HG02973 (cell line): Measurements from ENCODE around the gene CFAP58.

Experiments
- ATAC-seq: cut with Tn5 transposase; IDR thresholded peaks from one replicate; pipeline ENCODE4 v1.9.1; 2021; ENCODE audit warnings: moderate library complexity; ENCODE audit not compliant: unreplicated experiment

Gene CFAP58, protein sequence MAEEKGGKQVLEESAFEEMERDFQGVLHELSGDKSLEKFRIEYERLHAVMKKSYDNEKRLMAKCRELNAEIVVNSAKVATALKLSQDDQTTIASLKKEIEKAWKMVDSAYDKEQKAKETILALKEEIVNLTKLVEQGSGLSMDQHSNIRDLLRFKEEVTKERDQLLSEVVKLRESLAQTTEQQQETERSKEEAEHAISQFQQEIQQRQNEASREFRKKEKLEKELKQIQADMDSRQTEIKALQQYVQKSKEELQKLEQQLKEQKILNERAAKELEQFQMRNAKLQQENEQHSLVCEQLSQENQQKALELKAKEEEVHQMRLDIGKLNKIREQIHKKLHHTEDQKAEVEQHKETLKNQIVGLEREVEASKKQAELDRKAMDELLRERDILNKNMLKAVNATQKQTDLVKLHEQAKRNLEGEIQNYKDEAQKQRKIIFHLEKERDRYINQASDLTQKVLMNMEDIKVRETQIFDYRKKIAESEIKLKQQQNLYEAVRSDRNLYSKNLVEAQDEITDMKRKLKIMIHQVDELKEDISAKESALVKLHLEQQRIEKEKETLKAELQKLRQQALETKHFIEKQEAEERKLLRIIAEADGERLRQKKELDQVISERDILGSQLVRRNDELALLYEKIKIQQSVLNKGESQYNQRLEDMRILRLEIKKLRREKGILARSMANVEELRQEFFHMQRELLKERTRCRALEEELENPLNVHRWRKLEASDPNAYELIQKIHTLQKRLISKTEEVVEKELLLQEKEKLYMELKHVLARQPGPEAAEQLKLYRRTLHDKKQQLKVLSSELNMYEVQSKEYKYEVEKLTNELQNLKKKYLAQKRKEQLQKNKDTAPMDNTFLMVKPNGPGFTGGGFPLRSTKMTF

DNA sequence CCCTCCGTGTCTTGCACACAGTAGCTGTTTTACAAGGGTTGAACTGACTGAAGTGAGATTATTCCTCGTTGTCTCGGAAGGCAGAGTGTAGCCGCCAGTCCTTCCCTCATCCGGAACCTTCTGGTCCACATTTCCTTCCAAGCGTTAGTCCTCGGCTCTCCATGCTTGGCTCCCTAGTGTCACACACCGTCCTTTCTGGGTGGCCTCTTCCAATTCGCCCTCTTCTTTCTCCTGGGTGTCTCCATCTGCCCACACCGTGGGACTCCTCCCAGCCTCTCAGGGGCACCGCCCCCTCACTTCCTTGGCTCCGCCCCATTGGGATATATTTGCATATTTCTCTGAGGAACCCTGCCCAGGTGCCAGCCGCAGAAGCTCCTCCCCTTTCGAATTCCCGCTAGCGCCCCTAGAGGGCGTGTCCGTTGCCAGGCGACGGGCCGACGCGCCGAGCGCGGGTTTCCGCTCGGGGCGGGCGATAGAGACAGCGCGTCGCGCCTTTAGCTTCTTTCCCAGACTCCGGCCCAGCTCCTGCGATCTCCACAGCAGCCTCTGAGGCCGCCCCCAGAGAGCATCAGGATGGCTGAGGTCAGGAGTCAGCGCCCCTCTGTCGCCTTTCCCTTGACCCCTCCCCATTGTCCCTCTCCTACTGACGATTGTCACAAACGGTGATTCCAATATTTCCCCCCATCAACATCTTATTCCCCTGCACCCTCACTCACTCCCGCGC lies at the start of gene CFAP58:
TSS of gene CFAP58 (plus strand) at position 509 of the 724 bp plus-strand sequence. CDS start at position 574, 65 bp downstream.
- ATAC-seq, result peak; percentile 49

DNA sequence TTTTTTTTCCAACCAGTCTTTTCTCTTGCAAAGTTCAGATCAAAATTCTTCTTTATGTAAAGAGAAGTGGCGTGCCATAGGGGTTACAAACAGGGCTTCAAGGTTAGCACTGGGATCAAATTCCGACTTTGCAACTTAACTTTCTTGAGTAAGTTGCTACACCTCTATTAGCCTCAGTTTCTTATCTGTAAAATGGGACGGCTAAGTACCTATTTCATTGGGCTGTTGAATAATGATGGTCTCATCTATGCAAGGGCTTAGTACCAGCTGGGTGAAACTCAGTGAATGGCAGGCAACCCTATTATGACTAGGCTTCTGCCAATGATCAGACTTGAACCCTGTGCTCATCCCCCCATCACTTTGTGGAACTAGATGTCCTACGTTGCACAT lies 49.3 kb upstream of the CFAP58 start:
- no peak for ATAC-seq

DNA sequence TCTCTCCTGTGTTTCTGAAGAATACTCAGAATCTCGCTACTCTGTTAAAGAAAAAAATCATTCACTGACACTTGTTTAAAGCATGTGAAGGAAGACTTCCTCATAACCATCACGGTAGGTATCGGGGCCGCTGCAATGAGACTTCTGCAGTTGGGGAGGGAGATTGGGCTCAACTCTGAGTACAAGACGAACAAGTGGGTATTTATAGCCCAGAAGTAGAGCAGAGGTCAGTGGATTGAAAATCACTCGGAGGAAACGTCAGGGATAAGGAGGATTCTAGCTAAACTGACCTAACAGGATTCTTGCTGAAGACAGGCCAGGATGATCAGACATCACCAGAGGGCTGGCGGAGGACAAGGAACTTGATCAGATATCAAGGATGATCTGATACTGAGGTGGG lies 48.7 kb upstream of the CFAP58 start:
- no peak for ATAC-seq

DNA sequence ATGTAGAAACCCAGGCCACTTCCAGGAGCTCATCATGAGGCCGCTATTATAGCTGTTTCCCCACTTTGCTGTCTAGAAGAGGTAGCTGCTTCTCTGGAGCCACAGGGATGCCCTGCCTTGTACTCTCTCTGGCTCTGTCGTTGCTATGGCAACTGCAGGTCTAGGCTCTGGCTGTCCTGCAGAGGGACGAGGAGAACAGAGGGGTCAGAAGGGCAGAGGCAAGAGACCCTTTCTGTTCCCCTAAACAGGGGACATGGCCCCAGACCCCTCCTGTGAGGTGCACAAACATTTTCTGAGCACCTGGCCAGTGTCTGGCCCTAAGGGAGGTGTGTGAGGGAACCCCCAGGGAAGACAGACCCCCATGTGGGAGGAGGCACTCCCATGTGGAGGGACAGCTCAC lies 46.7 kb upstream of the CFAP58 start:
- no peak for ATAC-seq

DNA sequence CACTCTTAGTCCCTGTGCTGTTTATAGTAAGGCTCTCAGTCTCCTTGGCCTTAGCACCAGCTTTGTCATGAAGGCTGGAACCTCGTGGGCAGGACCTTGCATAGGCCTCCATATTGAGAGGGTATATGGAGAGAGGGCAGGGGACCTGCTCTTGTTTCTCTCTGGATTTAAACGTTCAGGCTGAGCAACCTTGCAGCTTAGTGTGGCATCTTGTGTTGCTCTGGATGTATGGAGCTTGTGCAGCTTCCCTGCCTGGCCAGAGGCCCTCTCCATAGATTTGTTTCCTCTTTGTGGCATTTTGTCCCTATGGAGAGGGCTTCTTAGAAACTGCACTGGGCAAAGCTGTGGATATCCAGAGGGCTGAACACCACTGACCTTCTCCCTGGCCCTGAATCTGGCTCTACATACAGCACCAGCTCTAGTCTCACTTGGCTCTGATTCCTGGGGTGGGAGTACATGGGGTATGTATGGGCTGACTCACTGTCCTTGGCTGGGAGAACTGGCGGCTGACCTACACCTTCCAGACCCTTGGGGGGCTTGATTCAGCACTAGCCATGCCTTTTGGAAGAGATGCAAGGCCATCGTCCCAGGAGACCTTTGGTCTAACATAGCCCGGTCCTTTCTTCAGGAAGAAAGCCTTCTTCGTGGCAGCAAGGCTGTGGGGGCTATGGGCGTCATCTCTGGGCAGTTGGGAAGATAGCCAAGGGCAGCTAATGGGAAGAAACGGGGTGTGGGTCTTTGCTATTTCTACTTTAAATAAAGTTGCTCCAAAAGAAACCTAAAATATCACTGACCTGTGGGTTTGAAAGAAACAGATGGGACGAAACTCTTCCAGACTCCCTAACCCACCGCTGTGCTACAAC lies 45.8 kb upstream of the CFAP58 start:
- no peak for ATAC-seq

DNA sequence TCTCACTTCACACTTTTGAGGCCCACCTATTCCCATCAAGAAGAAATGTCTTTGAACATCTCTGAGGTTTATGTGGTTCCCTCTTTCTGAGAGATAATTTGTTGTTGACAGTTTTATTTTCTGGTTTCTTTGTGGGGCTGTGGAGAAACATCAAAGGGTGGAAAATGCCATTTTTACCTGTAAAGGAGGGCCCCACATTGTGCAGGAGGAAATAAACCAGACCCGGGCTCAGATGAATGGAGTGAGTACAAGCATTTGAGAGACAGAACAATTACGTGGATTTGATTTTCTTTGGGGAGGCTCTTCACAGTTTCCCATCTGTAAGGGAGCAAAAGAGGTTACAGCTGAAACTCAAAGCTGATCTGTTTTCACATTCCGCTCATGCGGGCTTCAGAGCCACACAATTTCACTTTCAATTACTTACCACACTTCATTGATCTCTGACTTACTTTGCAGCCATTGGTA lies 45.2 kb upstream of the CFAP58 start:
- peak; percentile 72 for ATAC-seq

DNA sequence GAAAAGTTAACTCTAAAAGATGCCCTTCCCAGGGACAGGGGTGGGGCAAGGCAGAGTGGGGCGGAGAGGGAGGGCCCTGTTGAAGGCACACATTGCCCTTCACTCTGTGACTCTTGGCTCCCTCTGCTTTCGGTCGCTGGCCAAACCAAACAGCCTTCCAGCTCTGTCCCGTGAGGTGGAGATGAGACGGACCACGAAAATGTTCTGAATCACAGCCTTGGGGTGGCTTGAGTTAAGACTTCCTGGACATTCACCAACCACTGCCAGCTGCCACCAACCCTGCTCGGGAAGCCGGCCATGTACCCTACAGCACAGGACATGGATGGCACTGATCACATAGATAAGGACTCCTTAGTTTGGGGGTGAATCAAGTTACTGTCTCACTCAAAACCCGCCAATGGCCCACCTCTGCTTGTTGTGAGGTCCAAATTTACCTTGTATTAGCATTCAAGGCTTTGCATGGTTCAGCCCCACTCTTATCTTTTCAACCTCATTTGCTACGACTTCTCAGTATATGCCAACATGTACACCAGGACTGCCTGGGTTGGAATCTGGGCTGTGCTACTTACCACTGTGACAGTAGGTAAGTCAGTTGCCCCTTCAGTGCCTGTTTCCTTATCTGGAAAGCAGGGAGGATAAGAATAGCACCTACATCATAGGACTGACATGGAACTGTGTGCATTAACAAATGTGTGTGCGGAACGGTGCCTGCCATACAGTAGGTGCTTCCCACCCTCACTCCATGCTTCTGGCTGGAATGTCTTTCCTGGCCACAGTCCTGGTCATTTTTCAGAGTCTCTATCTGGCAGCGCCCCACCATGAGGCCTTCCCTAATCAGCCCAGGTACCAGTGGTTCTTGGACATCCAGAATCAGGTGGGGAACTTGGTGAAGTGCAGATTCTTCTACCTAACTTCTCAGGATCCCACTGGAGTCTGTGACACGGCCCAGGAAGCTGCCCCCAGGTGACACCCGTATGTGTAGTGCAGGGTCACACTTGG lies 43.4 kb upstream of the CFAP58 start:
- ATAC-seq, result no peak

DNA sequence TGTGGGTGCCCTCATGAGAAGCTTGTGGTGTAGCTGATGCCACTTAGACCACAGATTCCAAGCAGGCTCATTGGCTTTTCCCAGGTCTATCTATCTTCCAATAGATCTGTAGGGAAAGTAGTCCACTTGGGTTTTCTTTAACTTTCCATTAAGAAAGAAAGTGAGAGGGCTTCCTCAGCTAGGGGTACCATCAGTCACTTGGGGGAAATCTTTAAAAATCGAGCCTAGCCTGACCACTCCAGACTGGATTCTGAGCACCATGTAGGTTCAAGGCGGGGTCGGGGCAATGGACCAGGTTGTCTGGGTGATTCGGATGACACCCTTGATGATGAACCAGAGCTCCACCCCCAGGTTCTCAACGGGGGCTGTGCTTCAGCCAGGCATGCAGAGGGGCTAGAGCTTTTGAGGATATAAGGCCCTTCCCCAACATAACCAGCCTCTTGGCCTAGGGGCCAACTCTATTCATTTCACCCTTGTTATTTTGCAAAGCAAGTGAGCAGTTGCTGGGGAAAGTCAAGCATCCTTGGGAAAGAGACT lies 42.4 kb upstream of the CFAP58 start:
- no peak for ATAC-seq

DNA sequence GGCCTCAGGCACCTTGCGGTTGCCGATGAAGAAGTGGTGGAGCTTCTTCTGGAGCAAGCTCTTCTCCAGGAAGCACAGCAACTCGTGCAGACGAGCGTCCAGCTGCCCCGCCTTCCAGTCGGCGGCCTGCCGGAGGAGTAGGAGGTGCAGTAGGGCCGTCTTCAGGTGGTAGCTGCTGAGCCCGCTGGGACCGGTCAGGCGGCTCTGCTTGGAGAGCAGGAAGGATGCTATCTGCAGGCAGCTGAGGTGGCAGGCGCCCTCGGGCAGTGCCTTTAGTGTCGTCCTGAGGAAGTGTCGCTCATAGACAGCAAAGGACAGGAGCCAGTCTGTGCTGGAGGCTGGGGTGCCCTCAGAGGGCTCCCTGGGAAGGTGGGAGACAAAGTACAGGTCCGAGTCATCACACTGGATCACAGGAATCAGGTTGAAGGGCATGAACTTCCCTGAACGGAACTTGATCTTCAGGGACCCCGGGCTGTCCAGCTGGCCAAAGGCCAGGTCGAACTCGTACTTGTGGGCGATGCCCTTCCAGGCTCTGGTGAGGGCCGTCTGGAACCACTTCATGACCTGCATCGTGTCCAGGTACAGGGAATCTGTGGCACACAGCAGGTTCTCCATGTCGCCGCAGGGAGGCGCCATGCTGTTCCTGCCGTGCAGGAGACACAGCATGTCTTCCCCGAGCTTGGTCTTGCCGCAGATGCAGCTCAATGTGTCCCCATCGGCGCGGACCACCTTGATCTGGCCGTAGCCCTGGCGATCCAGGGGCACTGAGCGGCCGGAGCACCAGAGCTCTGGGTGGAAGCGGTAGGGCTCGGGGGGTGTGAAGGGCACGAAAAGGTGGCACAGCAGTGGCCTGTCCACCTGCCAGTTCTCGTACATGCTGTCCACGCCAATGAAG lies 38.8 kb upstream of the CFAP58 start:
- ATAC-seq, result no peak

DNA sequence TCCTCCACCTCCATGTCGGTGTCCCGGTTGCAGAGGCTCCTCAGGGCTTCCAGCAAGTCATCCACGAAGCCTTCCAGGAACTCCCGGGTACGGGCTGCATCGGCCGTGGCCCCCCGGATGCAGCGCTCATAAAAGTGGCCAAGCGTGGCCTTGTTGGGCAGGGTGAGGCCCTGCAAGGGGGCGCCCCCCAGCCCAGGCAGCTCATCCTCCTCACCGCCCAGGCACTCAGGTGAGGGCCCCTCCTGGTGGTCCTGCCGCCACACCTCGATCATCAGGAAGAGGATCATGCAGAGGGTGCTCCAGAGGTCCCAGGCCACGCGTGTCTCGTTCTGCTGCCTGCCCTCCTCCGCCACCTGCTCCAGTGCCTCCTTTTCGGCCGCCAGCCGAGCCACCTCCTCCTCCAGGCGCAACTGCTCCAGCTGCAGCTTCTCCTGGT lies 38.1 kb upstream of the CFAP58 start:
- no peak for ATAC-seq

DNA sequence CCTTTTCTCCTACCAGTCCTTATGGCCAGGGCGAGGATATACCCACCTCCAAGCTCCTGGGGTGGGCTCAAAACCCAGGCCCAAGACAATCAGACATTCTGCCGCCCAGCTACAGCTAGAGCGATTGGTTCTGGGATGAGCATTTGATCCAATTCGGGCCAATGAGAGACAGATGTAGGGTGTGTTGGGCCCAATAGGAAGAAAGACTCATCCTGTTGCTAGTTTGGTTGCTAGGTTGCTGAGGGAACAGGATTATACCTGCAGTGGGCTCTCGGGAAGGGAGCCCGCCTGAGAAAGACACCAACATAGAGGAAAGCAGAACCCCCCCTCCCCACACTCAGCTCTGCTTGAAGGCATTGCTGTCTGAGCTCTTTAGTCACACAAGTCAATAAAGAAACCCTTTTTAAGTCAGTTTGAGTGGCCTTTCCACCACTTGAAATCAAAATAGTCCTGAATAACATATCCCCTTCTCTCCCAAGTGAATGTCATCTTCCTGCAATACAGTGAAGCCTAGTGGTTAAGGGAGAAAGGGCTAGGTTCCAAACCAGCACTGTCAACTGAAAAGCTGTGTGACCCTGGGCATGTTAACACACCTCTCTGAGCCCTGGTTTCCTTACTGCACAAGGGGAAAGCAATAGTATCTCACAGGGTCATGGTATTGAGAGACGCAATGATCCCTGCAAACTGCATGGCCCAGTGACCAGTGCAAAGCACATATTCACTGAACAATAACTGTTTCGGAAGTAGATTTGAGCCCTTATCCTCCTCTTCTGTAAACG lies 37.1 kb upstream of the CFAP58 start:
- no peak for ATAC-seq

DNA sequence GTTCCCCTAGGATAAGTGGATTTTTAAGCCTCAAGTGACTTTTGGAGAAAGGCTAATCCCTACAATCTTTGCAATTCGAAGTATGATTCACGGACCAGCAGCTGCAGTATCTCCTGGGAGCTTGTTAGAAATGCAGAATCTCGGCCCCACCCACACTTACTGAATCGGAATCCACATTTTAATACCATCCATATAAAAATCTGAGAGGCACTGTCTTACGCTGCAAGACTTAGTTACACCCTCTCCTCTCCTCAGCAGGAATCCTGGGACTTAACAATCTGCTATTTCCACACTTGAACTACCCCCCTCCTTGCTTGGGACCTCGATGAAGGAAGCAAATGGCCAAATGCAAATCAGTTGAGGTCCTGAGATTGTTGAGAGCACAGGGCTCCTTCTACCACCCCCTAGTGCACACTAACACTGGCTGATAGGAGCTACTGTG lies 36.3 kb upstream of the CFAP58 start:
- ATAC-seq, result no peak

DNA sequence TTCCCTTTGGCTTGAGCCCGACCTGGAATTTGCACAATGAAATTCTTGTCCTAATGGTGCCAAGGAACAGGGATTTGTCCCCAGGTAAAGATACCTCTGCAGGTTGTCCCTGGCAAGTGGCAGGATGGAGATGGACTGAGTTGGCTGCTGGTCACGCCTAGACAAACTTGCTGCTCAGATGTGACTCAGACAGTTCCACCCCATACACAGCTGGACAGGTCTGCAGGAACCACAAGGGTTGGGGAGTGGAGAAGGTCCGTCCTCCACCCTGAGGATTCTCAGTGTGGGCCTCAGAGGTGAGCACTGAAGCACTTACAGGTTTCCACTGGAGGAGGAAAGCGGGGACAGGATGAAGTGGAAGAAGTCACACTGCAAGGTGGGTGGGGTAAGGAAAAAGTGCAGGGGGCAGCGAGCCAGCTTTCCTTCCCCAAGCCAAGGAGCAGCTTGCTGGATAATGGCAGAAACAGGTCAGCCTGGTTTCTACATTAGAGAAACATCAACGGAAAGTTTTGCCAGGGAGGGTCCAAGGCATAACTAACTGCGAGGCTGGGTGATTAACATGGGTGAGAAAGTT lies 35.8 kb upstream of the CFAP58 start:
- no peak for ATAC-seq

DNA sequence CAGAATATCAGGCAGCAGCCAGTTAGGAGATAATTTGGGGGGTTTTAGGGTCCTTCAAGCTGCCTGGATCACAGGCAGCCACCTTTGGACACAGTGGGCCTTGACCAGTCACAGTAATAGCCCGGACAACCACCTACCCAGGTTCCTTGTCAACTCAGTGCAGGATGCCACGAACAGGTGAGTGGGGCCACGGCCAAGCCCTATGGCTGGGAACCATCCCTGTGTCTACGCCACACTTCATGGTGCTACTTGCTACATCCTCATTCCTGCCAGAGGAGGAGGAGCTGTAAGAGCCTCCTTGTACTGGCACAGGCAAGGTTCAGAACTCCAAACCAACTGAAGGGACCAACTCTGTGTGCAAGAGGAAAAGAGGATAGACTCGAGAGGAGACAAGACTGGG lies 35.3 kb upstream of the CFAP58 start:
- no peak for ATAC-seq

DNA sequence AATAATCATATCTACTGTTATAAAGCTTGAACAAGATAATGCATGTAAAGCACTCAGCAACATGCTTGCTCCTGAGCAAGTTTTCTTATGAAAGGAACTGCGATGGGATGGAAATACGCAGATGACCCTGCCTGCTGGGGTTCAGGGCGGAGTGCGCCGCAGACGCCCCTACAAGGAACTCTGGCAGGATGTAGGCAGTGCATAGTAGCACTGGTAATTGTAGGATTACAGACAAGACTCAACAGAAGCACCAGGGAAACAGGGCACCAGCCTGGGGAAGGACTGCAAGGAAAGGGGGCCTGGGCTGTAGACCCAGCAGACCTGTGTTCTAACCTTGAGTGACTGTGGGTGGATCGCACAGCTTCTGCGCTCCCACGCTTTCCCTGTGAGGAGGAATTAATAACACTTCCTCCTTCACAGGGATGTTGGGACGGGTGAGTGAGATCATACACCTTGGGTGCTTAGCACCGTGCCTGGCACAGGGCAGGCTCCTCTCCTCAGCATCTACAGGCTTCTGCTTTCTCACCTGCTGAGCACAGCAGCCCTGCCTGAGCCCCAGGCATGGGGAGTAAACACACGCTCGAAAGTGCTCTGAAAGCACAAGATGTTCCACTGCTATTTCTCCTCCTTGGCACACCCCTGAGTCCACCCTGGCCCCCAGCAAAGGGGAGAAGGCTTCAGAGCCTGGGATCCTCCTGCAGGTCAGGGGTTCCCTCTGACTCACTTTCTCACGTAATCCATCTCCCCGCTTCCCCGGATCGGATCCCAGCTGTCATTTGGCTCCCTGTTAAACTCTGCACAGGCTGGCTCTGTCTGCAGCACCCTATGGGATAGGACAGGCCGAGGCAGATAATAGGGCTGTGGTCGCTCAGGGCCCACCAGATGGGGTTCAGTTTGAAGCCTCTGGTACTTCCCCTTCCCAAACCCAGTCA lies 34.6 kb upstream of the CFAP58 start:
- no peak for ATAC-seq

DNA sequence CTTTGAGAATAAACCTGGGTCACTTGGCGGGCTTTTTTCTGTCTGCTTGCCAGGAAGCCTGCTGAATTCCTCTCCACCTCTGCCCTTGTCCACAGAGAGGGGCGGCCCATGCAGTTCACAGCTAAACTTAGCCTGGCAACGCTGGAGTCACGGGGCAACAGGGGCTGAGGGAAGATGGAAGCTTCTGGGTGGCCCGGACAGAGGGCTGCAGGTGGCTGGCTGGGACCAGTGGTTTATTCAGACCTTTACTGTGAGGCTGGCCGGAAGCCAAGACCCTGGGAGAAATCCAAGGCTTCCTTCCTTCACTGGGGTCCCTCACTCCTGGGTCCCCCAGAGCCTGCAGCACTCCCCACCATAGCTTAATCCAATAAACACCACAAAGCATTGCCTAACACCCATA lies 32.4 kb upstream of the CFAP58 start:
- ATAC-seq, result no peak
